HG03103 (cell line): ENCODE results near the gene HNRNPH2.

Source experiments
- ATAC-seq: cut with Tn5 transposase; IDR thresholded peaks from one replicate; pipeline ENCODE4 v1.9.1; 2021; ENCODE audit warnings: low read depth; ENCODE audit not compliant: unreplicated experiment

The HNRNPH2 gene

DNA sequence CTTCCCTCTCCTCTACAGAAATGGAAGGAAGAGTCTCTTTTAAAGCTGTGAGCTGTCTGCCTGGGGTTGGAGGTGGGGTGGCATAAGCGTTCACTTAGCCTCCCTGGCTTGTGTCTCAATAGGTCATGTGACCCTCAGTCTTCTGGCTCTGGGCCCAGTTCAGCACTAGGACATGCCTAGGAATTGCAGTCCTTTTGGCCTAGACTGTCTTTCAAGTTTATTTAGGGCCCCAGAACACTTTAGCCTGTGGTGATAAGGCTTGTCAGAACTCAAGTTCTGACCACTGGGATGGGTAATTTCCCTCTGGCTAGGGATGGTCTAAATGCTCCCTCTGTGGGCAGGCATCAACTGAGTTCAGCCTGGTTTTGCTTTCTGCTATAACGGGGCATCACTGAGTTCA lies 42.9 kb downstream of the HNRNPH2 start:
- ATAC-seq: no peak

DNA sequence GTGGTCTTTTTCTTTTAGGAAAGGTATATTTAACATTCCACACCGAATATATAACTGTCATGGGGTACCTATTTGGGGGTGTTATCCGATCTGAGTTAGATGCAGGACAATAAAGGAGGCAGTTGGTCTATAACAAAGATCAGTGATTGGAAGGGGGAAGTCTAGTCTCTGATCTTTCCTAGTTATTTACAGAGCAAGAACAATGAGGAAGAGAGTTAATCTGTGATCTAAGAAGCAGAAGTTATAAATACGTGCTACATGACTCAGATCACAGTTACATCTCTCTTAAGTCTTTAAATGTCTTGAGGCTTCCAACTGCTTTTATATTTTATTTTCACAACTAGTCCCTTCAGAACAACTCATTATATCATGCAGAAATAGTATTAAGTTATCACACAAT lies 44.0 kb downstream of the HNRNPH2 start:
- ATAC-seq: no peak

DNA sequence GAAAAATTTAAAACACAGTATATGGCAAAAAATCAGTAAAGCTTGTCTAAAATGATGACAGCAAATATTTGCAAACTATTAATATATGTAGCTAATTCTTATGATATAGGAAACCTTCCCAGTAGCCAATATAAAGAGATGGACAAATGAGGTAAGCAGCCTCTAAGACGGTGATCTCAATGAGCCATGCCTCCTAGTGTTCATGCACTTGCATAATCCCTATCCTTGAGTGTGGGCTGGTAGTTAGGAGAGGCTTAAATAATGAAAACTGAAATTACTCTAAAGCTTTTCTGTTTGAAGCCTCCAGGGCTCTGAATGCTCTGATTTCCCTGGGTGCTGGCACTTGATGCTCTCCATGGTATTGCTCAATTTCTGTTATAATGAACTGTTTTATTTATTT lies 52.6 kb downstream of the HNRNPH2 start:
- no peak for ATAC-seq

DNA sequence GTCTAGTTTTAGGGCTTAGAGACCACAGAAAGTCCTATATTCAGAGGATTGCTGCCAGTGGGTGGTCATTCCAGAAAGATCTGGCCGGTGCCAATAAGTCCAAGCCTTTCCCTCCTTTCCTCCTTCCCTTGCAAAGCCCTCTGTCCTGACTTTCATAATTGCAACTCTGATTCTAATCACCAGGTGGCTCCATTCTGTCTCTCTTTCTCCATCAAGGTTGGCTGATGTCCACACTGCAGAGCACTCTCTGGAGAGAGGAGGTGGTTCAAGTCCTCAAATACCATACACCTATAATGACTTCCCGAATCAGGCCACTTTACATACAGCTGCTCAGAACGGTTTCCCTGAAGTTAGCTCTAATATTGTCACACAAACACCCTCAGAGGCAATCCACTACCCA lies 54.9 kb downstream of the HNRNPH2 start:
- ATAC-seq: no peak
